ENCODE results near the gene BCAS1.

- TF ChIP-seq, protein P1, sequence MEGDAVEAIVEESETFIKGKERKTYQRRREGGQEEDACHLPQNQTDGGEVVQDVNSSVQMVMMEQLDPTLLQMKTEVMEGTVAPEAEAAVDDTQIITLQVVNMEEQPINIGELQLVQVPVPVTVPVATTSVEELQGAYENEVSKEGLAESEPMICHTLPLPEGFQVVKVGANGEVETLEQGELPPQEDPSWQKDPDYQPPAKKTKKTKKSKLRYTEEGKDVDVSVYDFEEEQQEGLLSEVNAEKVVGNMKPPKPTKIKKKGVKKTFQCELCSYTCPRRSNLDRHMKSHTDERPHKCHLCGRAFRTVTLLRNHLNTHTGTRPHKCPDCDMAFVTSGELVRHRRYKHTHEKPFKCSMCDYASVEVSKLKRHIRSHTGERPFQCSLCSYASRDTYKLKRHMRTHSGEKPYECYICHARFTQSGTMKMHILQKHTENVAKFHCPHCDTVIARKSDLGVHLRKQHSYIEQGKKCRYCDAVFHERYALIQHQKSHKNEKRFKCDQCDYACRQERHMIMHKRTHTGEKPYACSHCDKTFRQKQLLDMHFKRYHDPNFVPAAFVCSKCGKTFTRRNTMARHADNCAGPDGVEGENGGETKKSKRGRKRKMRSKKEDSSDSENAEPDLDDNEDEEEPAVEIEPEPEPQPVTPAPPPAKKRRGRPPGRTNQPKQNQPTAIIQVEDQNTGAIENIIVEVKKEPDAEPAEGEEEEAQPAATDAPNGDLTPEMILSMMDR (IDR thresholded peaks at IDR 0.05), result no peak
- TF ChIP-seq POLR2AphosphoS5 (IDR thresholded peaks at IDR 0.05), result no peak
Observed at GRCh38 chr20:53949319-53949839, 121.0 kb downstream of the BCAS1 start.

All from prostate gland (tissue), 2 donors.